Ovary (tissue), 3 donors: ENCODE measurements around the gene SHISA8.

ENCODE experiments used
- EP300 ChIP-seq: sonication (generic); formaldehyde crosslinking; IDR thresholded peaks from one replicate; pipeline ENCODE4 v1.6.1; 2017; ENCODE audit warnings: antibody characterized with exemption
- POLR2A ChIP-seq: fragments of 450-650 bp; IDR thresholded peaks from one replicate; pipeline ENCODE4 v1.6.1; 2017; ENCODE audit warnings: antibody characterized with exemption, mild to moderate bottlenecking, moderate library complexity
- TF ChIP-seq, protein P1 (sequence below), 3 donors: fragments of 450-650 bp in 2 of 3; fragments of 200-600 bp in 1 of 3; IDR thresholded peaks; one replicate each; pipeline versions ENCODE4 v1.5.1 to v1.8.0; 2016 to 2022; ENCODE audit warnings: antibody characterized with exemption in 3 of 3, mild to moderate bottlenecking in 1 of 3
- donor health status: DM: no; HTN: no; CAD: no.

GRCh38 chr22:41907436-41908401 is 7.2 kb downstream of the SHISA8 start:
- TF ChIP-seq, protein P1, sequence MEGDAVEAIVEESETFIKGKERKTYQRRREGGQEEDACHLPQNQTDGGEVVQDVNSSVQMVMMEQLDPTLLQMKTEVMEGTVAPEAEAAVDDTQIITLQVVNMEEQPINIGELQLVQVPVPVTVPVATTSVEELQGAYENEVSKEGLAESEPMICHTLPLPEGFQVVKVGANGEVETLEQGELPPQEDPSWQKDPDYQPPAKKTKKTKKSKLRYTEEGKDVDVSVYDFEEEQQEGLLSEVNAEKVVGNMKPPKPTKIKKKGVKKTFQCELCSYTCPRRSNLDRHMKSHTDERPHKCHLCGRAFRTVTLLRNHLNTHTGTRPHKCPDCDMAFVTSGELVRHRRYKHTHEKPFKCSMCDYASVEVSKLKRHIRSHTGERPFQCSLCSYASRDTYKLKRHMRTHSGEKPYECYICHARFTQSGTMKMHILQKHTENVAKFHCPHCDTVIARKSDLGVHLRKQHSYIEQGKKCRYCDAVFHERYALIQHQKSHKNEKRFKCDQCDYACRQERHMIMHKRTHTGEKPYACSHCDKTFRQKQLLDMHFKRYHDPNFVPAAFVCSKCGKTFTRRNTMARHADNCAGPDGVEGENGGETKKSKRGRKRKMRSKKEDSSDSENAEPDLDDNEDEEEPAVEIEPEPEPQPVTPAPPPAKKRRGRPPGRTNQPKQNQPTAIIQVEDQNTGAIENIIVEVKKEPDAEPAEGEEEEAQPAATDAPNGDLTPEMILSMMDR (IDR thresholded peaks at IDR 0.05) = no peak
- TF ChIP-seq POLR2A = no peak
- no peak for TF ChIP-seq EP300
